Pancreas (tissue), 10 donors: Measurements from ENCODE around the gene IL6R. TPM values are rescaled to one million over a fixed set of nuclear protein-coding genes. Genes with fewer than 3 reads are reported as not detected.

Experiments used
- ATAC-seq, 4 donors: fragments of 200-7000 bp; cut with Tn5 transposase; one replicate each; pipeline versions ENCODE4 v1.8.0 to v1.9.1; 2020; ENCODE audit warnings: mild to moderate bottlenecking in 4 of 4, moderate library complexity in 4 of 4
- DNase-seq, 6 donors: peaks; one replicate each; pipeline ENCODE4 v3.0.0-alpha.2; 2020
- FAIRE-seq: peaks from 2 replicates; lab custom pipeline; 2012; peaks lifted over from hg19 to GRCh38; lab: Jason Lieb, UNC
- H3K27ac ChIP-seq, 4 donors: fragments of 200-600 bp; sonication (generic); 1 replicate in 3 of 4; 2 replicates in 1 of 4; pipeline versions ENCODE4 v1.5.0 to v1.8.0; 2020
- H3K27me3 ChIP-seq, 4 donors: fragments of 200-600 bp; one replicate each; pipeline ENCODE4 v1.8.0; 2021
- H3K36me3 ChIP-seq, 3 donors: fragments of 200-600 bp; sonication (generic) in 1 of 3; one replicate each; pipeline versions ENCODE4 v1.5.0 to v1.8.0; 2020 to 2021
- H3K4me1 ChIP-seq, 3 donors: fragments of 200-600 bp; one replicate each; pipeline ENCODE4 v1.8.0; 2021
- H3K4me3 ChIP-seq, 4 donors: fragments of 200-600 bp; sonication (generic) in 2 of 4; one replicate each; pipeline versions ENCODE4 v1.5.0 to v1.8.0; 2020 to 2021
- H3K9me3 ChIP-seq, 4 donors: fragments of 200-600 bp; one replicate each; pipeline ENCODE4 v1.8.0; 2021
- CTCF ChIP-seq, 4 donors: fragments of 200-600 bp; sonication (generic) in 3 of 4; IDR thresholded peaks; one replicate each; pipeline versions ENCODE4 v1.5.0 to v1.8.0; 2021; ENCODE audit warnings: antibody characterized with exemption in 4 of 4
- WGBS, 2 donors: extraction: QIAGEN DNeasy Blood & Tissue Kit; methylation state at CpG; one replicate each; pipeline ENCODE4 v1.1.7; 2013; 5-methylcytosine and 5-hydroxymethylcytosine counted together
- intact Hi-C, 3 donors: fragments of 100-400 bp; cut with DNase I; formaldehyde crosslinking; loops; one replicate each; pipeline versions ENCODE4 v1.11.1 to v1.14.2; 2022
- polyA plus RNA-seq, 2 donors: library from polyadenylated mRNA; stranded (reverse); fragments of 200-250 nt; gene quantifications; one replicate each; pipeline ENCODE4 v1.2.3, GENCODE V29; 2013
- total RNA-seq, 6 donors: library from RNA; stranded (reverse); fragmentation: NEBNext Ultra II Directional in 4 of 6; extraction: Animal tissue kit (Norgen Biotek cat#: 25700) in 4 of 6; gene quantifications; one replicate each; pipeline versions ENCODE4 v1.2.1 to v1.2.4, GENCODE V29; 2021 to 2023
- donor health status: healthy with polysubstance abuse.
- donor health status: DM: no; HTN: no; CAD: no; lungs with moderate emphysema.
- donor health status: DM: no; HTN: no; CAD: no.
- donor health status: control.
- donor health status: control.
- donor health status: Bipolar disorder and iron deficiency.
- donor health status: DM: yes; HTN: yes; CAD: no.
- donor health status: DM: no; HTN: no; CAD: no.
- donor health status: DM: no; HTN: no; CAD: no.
- donor health status: DM: yes; HTN: yes; CAD: no.

IL6R gene
- total and polyA plus RNA-seq, 8 donors, result 2.2 to 12.9 (median 7.1) TPM

- ATAC-seq, result no peak
- WGBS, 2 donors, result 84 to 86% methylated on average over 15 of the region's 15 CpGs
- no peaks in the 10 kb centered on the region for H3K9me3 ChIP-seq
- no peak overlapping the region for H3K4me3 ChIP-seq
- FAIRE-seq, result no peak
- H3K27me3 ChIP-seq, result no peaks in the 10 kb centered on the region
- DNase-seq, result no peak
- TF ChIP-seq CTCF (IDR thresholded peaks at IDR 0.05), result no peak
- intact Hi-C loops, result no loop called here
- no peak overlapping the region for H3K27ac ChIP-seq
- H3K4me1 ChIP-seq, result peaks cover 4 to 12% (median 9%) of the 10 kb centered on the region in 3 donors
- H3K36me3 ChIP-seq, result no peaks in the 10 kb centered on the region
These were observed 24.0 kb downstream of the IL6R start for GRCh38 chr1:154429118-154429517.

- no peak for ATAC-seq
- WGBS, 2 donors, result 79 to 83% methylated on average over 16 to 17 of the region's 17 CpGs
- intact Hi-C loops, result no loop called here
- no peak for FAIRE-seq
- Histone ChIP-seq H3K27me3 (no peaks in the 10 kb centered on the region), H3K36me3 (no peaks in the 10 kb centered on the region), H3K27ac (no peak overlapping the region), H3K4me3 (no peak overlapping the region), H3K4me1 (peaks cover 0 to 12% (median 6%) of the 10 kb centered on the region in 3 donors), H3K9me3 (no peaks in the 10 kb centered on the region)
- TF ChIP-seq CTCF (IDR thresholded peaks at IDR 0.05), result no peak
- no peak for DNase-seq
These were observed 24.9 kb downstream of the IL6R start for GRCh38 chr1:154429841-154430611.

GRCh38 chr1:154430903-154431302 is 25.8 kb downstream of the IL6R start:
- 47 to 53% methylated on average over 10 to 11 of the region's 11 CpGs for WGBS, 2 donors
- Histone ChIP-seq H3K36me3 (no peaks in the 10 kb centered on the region), H3K9me3 (no peaks in the 10 kb centered on the region), H3K4me3 (no peak overlapping the region), H3K4me1 (peaks cover 0 to 12% (median 6%) of the 10 kb centered on the region in 3 donors), H3K27me3 (no peaks in the 10 kb centered on the region), H3K27ac (no peak overlapping the region)
- FAIRE-seq (no peak), ATAC-seq (no peak), DNase-seq (no peak)
- intact Hi-C loops, result no loop called here
- no peak for TF ChIP-seq CTCF (IDR thresholded peaks at IDR 0.05)

- no peak for DNase-seq
- Histone ChIP-seq H3K9me3 (no peaks in the 10 kb centered on the region), H3K27me3 (no peaks in the 10 kb centered on the region), H3K27ac (no peak overlapping the region), H3K4me3 (no peak overlapping the region), H3K36me3 (no peaks in the 10 kb centered on the region), H3K4me1 (peaks cover 0 to 9% (median 6%) of the 10 kb centered on the region in 3 donors)
- 79 to 81% methylated on average over 10 of the region's 10 CpGs for WGBS, 2 donors
- intact Hi-C loops, result no loop called here
- ATAC-seq, result peak in 1 of 4 donors; percentile 51
- no peak for TF ChIP-seq CTCF (IDR thresholded peaks at IDR 0.05)
- no peak for FAIRE-seq
These were observed 26.6 kb downstream of the IL6R start for GRCh38 chr1:154431586-154432373.
